COLO668 (cell line): ENCODE measurements around the gene GALC.

Experiments used
- DNase-seq: peaks from one replicate; lab custom pipeline; 2025; ENCODE audit not compliant: unreplicated experiment; lab: John Stamatoyannopoulos, UW

The GALC gene

DNA sequence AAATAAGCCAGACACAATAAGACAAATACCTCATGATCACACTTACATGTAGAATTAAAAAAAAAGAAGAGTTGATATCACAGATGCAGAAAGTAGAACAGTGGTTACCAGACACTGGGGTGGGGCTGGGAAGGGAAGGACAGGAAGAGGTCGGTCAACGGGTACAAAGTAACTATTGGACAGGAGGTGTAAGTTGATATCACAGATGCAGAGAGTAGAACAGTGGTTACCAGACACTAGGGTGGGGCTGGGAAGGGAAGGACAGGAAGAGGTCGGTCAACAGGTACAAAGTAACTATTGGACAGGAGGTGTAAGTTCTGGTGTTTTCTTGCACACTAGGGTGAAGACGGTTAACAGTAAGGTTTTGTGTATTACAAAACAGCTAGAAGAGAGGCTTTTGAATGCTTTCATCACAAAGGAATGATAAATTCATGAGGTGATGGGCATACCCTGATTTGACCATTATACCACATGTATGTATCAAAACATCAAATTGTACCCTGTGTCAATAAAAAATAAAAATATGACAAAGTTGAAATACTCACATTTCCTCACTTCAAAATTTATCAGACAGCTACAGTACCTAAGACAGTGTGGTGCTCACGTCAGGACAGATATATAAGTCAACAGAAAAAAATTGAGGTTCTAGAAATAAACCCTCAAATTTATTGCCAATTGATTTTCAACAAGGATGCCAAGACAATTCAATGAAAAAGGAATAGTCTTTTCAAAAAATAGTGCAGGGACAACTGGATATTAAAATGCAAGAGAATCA, 32.8 kb downstream of the GALC start:
- DNase-seq = no peak

DNA sequence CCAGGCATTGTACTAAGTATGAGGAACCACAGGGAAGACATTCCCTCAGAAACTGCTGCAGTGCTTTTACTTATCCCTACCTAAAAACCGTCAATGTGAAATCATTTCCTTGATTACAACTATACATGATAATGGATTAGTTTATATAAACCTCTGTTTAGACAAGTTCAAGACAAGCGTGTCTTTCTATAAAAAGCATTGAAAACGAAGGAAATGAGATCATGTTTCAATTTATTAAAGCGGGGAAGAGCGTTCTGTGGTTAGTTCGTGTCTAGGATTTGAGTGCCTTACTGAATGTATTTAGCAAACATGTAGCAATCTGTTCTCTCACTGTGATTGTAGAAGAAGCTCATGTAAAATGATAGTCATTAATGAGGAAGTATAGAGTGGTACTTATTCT, 37.5 kb downstream of the GALC start:
- DNase-seq = no peak

DNA sequence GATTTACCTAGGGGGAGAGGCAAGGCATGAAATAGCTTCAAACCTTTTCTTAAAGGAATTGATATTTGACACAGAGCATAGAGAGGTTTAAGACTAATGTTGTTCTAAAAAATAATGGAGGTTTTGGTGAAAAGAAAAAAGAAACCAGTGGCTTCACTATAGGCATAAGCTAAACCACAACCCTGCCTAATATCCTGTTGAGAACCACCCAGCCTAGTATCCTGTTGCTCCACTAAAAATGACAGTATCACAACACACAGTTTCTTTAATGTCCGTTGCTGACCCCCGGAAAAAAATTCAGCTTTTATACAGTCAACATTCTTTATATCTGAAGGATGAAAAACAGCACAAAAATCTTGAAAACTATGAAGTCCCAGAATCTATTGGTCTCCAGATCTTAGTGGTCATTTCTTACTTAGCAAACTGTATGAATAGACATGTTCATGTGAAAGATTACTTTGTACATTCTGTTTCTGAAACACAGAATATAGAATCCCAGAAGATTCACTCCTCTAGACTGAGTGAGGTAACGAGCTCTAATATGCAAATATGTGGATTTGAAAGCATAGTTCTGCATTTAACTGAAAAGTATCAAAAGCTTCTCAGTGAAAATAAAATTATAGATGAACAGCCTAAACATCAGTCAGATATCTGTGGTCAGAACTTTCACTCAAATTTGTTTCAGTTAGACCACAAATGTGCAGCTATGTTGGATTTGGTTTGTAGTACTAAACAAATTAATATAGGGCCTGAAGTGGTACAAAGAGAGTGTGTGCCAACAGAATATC, 40.5 kb downstream of the GALC start:
- no peak for DNase-seq

GRCh38 chr14:87944987-87945604, 47.9 kb downstream of the GALC start:
- no peak for DNase-seq

- no peak for DNase-seq
These were observed 52.1 kb downstream of the GALC start for GRCh38 chr14:87940894-87941293.

DNA sequence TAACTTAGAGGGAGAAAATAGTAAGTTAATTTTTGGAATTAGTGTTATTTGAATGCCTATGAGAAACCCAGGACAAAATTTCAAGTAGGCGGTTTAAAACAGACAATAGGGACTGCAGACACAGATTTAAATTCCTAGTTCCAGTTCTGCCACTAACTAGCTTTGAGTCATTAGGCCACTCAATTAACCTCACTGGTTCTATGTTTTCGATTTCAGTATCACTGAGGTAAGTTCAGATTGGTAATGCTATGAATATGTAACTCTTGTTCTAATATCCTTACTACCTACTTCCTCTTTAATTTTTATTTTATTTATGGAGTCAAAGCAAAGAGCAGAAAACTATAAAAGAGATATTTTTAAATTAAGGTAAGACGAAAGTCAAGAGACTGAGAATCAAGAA, 52.6 kb downstream of the GALC start:
- no peak for DNase-seq

- DNase-seq = peak; percentile 85
These were observed 57.1 kb downstream of the GALC start for GRCh38 chr14:87935886-87936285.

- DNase-seq = no peak
These were observed 57.7 kb downstream of the GALC start for GRCh38 chr14:87935081-87935828.

- DNase-seq = no peak
These were observed 58.8 kb downstream of the GALC start for GRCh38 chr14:87934185-87934584.

DNA sequence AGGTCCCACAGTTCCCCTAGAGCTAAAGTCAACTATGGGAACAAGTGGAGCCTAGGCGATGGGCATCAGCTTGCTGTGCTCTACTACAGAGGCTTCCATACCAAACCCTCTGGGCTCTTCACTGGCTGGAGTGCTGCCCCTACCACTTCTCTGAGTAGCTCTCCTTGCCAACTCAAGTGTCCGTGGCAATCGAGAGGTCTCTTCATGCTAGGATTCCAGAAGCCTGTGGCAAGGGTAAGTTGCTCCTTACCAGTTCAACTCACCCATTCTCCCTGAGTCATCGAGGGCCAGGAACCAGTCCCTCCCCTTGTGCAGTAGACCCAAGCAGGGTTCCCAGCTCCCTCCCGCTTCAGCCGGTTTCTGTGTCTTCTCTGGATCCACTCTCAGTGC, 76.1 kb downstream of the GALC start:
- no peak for DNase-seq

GRCh38 chr14:87916103-87916885, 76.7 kb downstream of the GALC start:
- DNase-seq = no peak

DNA sequence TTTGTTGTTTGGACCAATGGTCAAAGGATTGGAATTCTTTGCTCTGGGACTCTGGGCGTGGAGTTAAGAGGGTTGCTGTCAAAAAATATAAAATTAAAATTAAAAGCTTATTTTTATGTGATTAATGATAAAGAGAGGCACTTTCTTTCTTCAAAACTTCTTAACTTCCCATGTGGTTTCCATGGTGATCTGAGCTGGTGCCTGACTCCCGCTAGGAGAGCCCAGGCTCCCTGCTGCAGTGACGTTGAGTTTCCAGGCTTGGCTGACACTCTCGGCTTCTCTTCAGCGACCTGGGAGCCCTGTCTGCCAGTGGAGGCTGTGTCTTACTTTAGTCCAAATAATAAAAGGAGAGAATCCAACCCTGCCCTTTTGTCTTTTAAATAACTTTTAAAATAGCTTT, 84.4 kb downstream of the GALC start:
- DNase-seq = no peak

DNA sequence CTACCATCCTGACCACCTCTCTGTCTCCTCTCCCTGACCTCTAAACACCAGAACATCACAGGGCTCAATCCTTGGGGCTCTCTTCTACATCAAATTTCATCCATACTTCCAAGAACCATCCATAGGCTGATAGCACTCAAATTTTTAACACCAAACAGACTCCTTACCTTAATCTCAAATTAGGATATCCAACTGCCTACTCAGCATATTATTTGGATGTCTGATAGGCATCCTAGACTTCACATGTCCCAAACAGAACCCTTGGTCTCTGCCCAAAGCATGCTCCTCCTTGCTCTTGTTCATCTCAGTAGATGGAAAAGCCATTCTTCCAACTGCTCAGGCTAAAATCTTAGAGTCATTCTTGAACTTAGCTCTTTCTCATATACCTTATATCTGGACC, 91.3 kb downstream of the GALC start:
- no peak for DNase-seq

GRCh38 chr14:87901236-87901635, 91.7 kb downstream of the GALC start:
- no peak for DNase-seq

- no peak for DNase-seq
These were observed 93.8 kb downstream of the GALC start for GRCh38 chr14:87899228-87899627.

DNA sequence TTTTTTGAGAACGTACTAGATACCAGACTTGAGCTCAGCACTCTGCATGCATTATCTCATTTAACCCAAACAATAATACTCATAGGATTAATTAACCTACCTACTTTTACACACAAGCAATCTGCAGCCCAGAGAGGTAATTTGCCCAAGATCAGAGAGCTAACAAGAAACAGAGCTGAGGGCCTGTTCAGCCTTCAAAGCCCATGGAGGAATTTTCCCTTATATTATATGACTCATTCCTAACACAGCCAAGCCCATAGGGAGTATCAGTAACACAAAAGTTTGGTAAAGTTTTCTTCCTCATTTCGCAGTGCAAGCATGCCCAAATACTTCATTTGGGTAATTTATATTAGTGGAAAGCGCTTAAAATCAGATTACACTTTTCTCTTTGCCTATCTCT, 94.7 kb downstream of the GALC start:
- no peak for DNase-seq

DNA sequence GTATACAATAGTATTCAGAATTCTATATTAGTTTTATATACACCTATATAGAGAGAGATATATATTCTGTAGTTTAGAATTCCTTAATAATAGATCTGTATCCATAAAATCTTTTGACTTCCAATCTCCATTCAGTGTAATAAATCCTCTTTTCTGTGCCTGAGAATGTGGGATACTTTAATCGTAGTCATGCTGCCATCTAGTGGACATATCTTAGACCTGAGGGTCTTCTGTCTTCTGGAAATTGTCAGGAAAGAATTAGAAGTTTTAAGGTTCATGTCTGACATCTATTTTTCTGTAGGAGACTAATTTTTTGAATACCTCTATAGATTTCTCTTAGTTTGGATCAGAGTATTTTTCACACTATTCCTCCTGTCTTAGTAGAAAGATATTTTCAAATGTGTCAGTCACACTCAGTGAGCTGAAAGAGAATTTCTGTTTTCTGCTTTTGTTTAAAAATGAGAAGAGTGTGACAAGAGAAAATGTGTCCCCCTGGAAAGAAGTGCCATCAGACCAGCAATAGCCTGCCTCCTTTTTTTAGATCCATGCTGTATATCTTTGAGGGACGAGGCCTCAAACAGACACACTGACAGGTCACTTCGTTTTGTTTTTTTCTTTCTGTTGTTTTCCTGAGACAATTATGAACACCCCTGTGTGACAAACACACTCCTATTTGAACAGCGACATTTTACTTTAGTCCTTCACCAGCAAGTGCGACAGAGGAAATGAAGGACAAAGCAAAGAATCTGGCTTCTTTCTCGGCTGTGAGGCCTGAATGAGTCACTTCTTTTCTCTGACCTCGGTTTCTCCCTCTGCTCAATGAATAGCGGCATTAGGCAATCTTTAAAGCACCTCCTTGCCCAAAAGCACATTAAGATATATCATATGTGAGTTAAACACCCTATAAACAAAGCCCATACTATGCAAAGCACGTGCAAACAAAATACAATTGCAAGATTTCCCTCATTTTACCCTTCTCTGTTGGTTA, 96.3 kb downstream of the GALC start:
- DNase-seq = peak; percentile 20

GRCh38 chr14:87894920-87895319, 98.1 kb downstream of the GALC start:
- no peak for DNase-seq

GRCh38 chr14:87892763-87893162, 100.2 kb downstream of the GALC start:
- no peak for DNase-seq
